Measurements from ENCODE around the gene PHYKPL.

Gene PHYKPL

GRCh38 chr5:178210686-178211085 is 21.9 kb downstream of the PHYKPL start:
- Histone ChIP-seq H3K27me3 (ENCODE audit: insufficient read depth, poor library complexity, severe bottlenecking) (no peaks in the 10 kb centered on the region), H3K27ac (replicated peaks) (no peak overlapping the region), H3K4me3 (replicated peaks; ENCODE audit: insufficient read depth, low read length) (no peak overlapping the region)
- TF ChIP-seq POLR2AphosphoS5 (IDR thresholded peaks at IDR 0.05; ENCODE audit: low read depth) (no peak), REST (IDR thresholded peaks at IDR 0.05; ENCODE audit: insufficient replicate concordance, low read depth) (no peak), SPI1 (IDR thresholded peaks at IDR 0.05; ENCODE audit: borderline replicate concordance, low read depth) (no peak), CTCF (IDR thresholded peaks at IDR 0.05; ENCODE audit: insufficient read depth, low read length) (no peak), GABPA (IDR thresholded peaks at IDR 0.05; ENCODE audit: low read depth) (no peak)
- no peak for DNase-seq (ENCODE audit: low read depth in 1 of 2, low spot score in 1 of 2)

- no peak for DNase-seq (ENCODE audit: low read depth in 1 of 2, low spot score in 1 of 2)
- Histone ChIP-seq H3K4me3 (replicated peaks; ENCODE audit: insufficient read depth, low read length) (no peak overlapping the region), H3K27me3 (ENCODE audit: insufficient read depth, poor library complexity, severe bottlenecking) (no peaks in the 10 kb centered on the region), H3K27ac (replicated peaks) (no peak overlapping the region)
- TF ChIP-seq POLR2AphosphoS5 (IDR thresholded peaks at IDR 0.05; ENCODE audit: low read depth) (peak; percentile 55; the same call in 1 of the 2 replicates), GABPA (IDR thresholded peaks at IDR 0.05; ENCODE audit: low read depth) (no peak)
Observed at GRCh38 chr5:178210073-178210535, 22.5 kb downstream of the PHYKPL start.

- TF ChIP-seq SPI1 (IDR thresholded peaks at IDR 0.05; ENCODE audit: borderline replicate concordance, low read depth) (no peak), GABPA (IDR thresholded peaks at IDR 0.05; ENCODE audit: low read depth) (no peak), REST (IDR thresholded peaks at IDR 0.05; ENCODE audit: insufficient replicate concordance, low read depth) (no peak), POLR2AphosphoS5 (IDR thresholded peaks at IDR 0.05; ENCODE audit: low read depth) (0 out of 2 replicates have a peak, but pooled peaks have one; percentile 33)
- no peak overlapping the region for H3K27ac ChIP-seq (replicated peaks)
- H3K4me3 ChIP-seq (replicated peaks; ENCODE audit: insufficient read depth, low read length) = no peak overlapping the region
- H3K27me3 ChIP-seq (ENCODE audit: insufficient read depth, poor library complexity, severe bottlenecking) = no peaks in the 10 kb centered on the region
- DNase-seq (ENCODE audit: low read depth in 1 of 2, low spot score in 1 of 2) = no peak
Observed at GRCh38 chr5:178209334-178210072, 23.1 kb downstream of the PHYKPL start.

- Histone ChIP-seq H3K4me3 (replicated peaks; ENCODE audit: insufficient read depth, low read length) (no peak overlapping the region), H3K27ac (replicated peaks) (no peak overlapping the region), H3K27me3 (ENCODE audit: insufficient read depth, poor library complexity, severe bottlenecking) (no peaks in the 10 kb centered on the region)
- TF ChIP-seq CTCF (IDR thresholded peaks at IDR 0.05; ENCODE audit: insufficient read depth, low read length) (no peak), SPI1 (IDR thresholded peaks at IDR 0.05; ENCODE audit: borderline replicate concordance, low read depth) (no peak), REST (IDR thresholded peaks at IDR 0.05; ENCODE audit: insufficient replicate concordance, low read depth) (no peak), GABPA (IDR thresholded peaks at IDR 0.05; ENCODE audit: low read depth) (no peak), POLR2AphosphoS5 (IDR thresholded peaks at IDR 0.05; ENCODE audit: low read depth) (no peak; the same call in 1 of the 2 replicates)
- no peak for DNase-seq (ENCODE audit: low read depth in 1 of 2, low spot score in 1 of 2)
Observed at GRCh38 chr5:178208540-178209227, 23.9 kb downstream of the PHYKPL start.
